Stomach (tissue), 4 donors: Measurements from ENCODE around the gene TENM3.

Experiments
- CTCF ChIP-seq, 7 experiments: fragments of 450-650 bp in 4 of 7; fragments of 200-600 bp in 3 of 7; sonication (generic) in 3 of 7; IDR thresholded peaks; one replicate each; pipeline ENCODE4 v1.5.1; 2016 to 2019; ENCODE audit warnings: antibody characterized with exemption in 7 of 7, control low read depth in 2 of 7, mild to moderate bottlenecking in 1 of 7
- EP300 ChIP-seq: sonication (generic); formaldehyde crosslinking; IDR thresholded peaks from one replicate; pipeline ENCODE4 v1.6.1; 2017; ENCODE audit warnings: antibody characterized with exemption
- POLR2A ChIP-seq, 4 donors: fragments of 450-650 bp; IDR thresholded peaks; one replicate each; pipeline ENCODE4 v1.6.1; 2016; ENCODE audit warnings: antibody characterized with exemption in 4 of 4, control low read depth in 2 of 4, mild to moderate bottlenecking in 1 of 4, moderate library complexity in 1 of 4
- POLR2AphosphoS5 ChIP-seq, 3 donors: sonication (generic); formaldehyde crosslinking; IDR thresholded peaks; one replicate each; pipeline ENCODE4 v1.6.1; 2016; ENCODE audit warnings: antibody characterized with exemption in 3 of 3

- TF ChIP-seq POLR2A (IDR thresholded peaks at IDR 0.05) (no peak), CTCF (IDR thresholded peaks at IDR 0.05) (no peak), EP300 (no peak), POLR2AphosphoS5 (IDR thresholded peaks at IDR 0.05) (no peak)
Observed at GRCh38 chr4:182449186-182449929, 206.2 kb downstream of the TENM3 start.
